HepG2 (cell line): ENCODE measurements around the gene NSD2. TPM values are rescaled to one million over a fixed set of nuclear protein-coding genes. Genes with fewer than 3 reads are reported as not detected.

Experiments
- ATAC-seq: fragments of 200-7000 bp; cut with Tn5 transposase; 3 replicates; pipeline ENCODE4 v1.9.1; 2020; ENCODE audit warnings: mild to moderate bottlenecking, moderate library complexity
- BruUV-seq: library from RNA; stranded (reverse); fragments of 400-500 nt; replicated peaks from 2 replicates; lab custom pipeline; 2021; lab: Mats Ljungman, UMichigan
- CTCF ChIA-PET: fragments of 300-600 bp; formaldehyde crosslinking; extraction: SDS; loops from one replicate; lab custom pipeline; 2021; ENCODE audit warnings: low total read pairs, inconsistent platforms, low intra/inter-chr PET ratio; lab: Yijun Ruan, JAX
- POLR2A ChIA-PET: fragments of 350-600 bp; sonication (Branson Sonifier 250); formaldehyde crosslinking; loops from one replicate; lab custom pipeline; 2020; ENCODE audit warnings: antibody characterized with exemption, inconsistent platforms; lab: Yijun Ruan, JAX
- DNase-seq: peaks from one replicate; pipeline ENCODE4 v3.0.0-alpha.2; 2015; ENCODE audit warnings: low spot score
- FAIRE-seq: peaks from 3 replicates; lab custom pipeline; 2011; peaks lifted over from hg19 to GRCh38; lab: Jason Lieb, UNC
- H2AFZ ChIP-seq: one replicate; pipeline ENCODE4 v1.6.1; 2011; ENCODE audit warnings: low read length, inconsistent platforms
- H3K27ac ChIP-seq: fragments of 300-600 bp; 3 replicates; pipeline ENCODE4 v1.8.0; 2011; ENCODE audit warnings: mixed run types, mild to moderate bottlenecking, mixed read lengths, low read length, inconsistent platforms; ENCODE audit not compliant: insufficient read depth; ENCODE audit errors: extremely low read length
- H3K27me3 ChIP-seq, 2 experiments: fragments of 200-600 bp in 1 of 2; 2 replicates in 1 of 2; 3 replicates in 1 of 2; pipeline versions ENCODE4 v1.6.0 to v1.8.0; 2011; ENCODE audit warnings: low read length in 2 of 2, mild to moderate bottlenecking in 2 of 2, moderate library complexity in 2 of 2, inconsistent platforms in 1 of 2; ENCODE audit not compliant: insufficient read depth in 2 of 2, control insufficient read depth in 1 of 2
- H3K36me3 ChIP-seq, 2 experiments: fragments of 200-600 bp in 1 of 2; replicated peaks in 1 of 2; 2 replicates in 1 of 2; 3 replicates in 1 of 2; pipeline versions ENCODE4 v1.5.1 to v1.8.0; 2011; ENCODE audit warnings: low read length in 2 of 2, inconsistent platforms in 1 of 2; ENCODE audit not compliant: insufficient read depth in 2 of 2, control insufficient read depth in 1 of 2
- H3K4me1 ChIP-seq: 2 replicates; pipeline ENCODE4 v1.5.1; 2012; ENCODE audit warnings: low read length, inconsistent platforms; ENCODE audit not compliant: insufficient read depth
- H3K4me2 ChIP-seq: 2 replicates; pipeline ENCODE4 v1.6.0; 2011; ENCODE audit warnings: low read depth, low read length, inconsistent platforms
- H3K4me3 ChIP-seq, 3 experiments: fragments of 200-600 bp in 1 of 3; sonication (generic), shearing (Covaris generic) in 1 of 3; replicated peaks in 1 of 3; 2 replicates each; pipeline ENCODE4 v1.5.1; 2011 to 2016; ENCODE audit warnings: low read length in 3 of 3, inconsistent platforms in 2 of 3, low read depth in 2 of 3, mild to moderate bottlenecking in 2 of 3, control low read depth in 1 of 3, mixed read lengths in 1 of 3; ENCODE audit not compliant: insufficient read depth in 1 of 3
- H3K79me2 ChIP-seq: one replicate; pipeline ENCODE4 v1.6.1; 2011; ENCODE audit warnings: low read length, inconsistent platforms; ENCODE audit not compliant: insufficient read depth
- H3K9ac ChIP-seq: 2 replicates; pipeline ENCODE4 v1.6.0; 2011; ENCODE audit warnings: mild to moderate bottlenecking, low read depth, low read length, inconsistent platforms; ENCODE audit not compliant: insufficient read depth
- H3K9me3 ChIP-seq: 2 replicates; pipeline ENCODE4 v1.5.1; 2012; ENCODE audit warnings: mild to moderate bottlenecking, low read length
- H4K20me1 ChIP-seq: 2 replicates; pipeline ENCODE4 v1.6.0; 2011; ENCODE audit warnings: inconsistent platforms, mild to moderate bottlenecking, low read length, moderate library complexity; ENCODE audit not compliant: insufficient read depth
- AGO2 ChIP-seq: fragments of 200-400 bp; formaldehyde crosslinking; optimal IDR thresholded peaks from 2 replicates; pipeline ENCODE3; 2017; ENCODE audit warnings: mild to moderate bottlenecking, low read depth, low read length, moderate library complexity
- RBM22 ChIP-seq: fragments of 200-400 bp; formaldehyde crosslinking; optimal IDR thresholded peaks from 2 replicates; pipeline ENCODE3; 2017; ENCODE audit warnings: mild to moderate bottlenecking, low read length, moderate library complexity
- STAG1 ChIP-seq: sonication (generic); formaldehyde crosslinking; IDR thresholded peaks from 2 replicates; pipeline ENCODE4 v1.4.0; 2020; ENCODE audit warnings: missing genetic modification reagents
- ZNF547 ChIP-seq: sonication (generic); formaldehyde crosslinking; IDR thresholded peaks from 2 replicates; pipeline ENCODE4 v1.5.1; 2020; ENCODE audit warnings: mild to moderate bottlenecking, missing genetic modification reagents
- WGBS: methylation state at CpG from one replicate; pipeline ENCODE4 v1.1.6; 2017; ENCODE audit warnings: low lambda C conversion rate; 5-methylcytosine and 5-hydroxymethylcytosine counted together
- in situ Hi-C: cut with HindIII; loops from 2 replicates; pipeline ENCODE4 v1.10.0; 2017; ENCODE audit warnings: low pct_unique_long_range_greater_than_20kb; ENCODE audit not compliant: extremely low pct_ligation_motif_present
- intact Hi-C: fragments of 100-400 bp; cut with micrococcal nuclease; formaldehyde crosslinking; loops from one replicate; pipeline ENCODE4 v1.10.0; 2022; ENCODE audit not compliant: unreplicated experiment
- polyA plus RNA-seq, 8 experiments: library from polyadenylated mRNA; depleted of rRNA in 3 of 8; stranded (reverse) in 7 of 8; unstranded in 1 of 8; fragments of >200 nt; fragmentation: Illumina TruSeq in 4 of 8; extraction: Trizol in 4 of 8; gene quantifications; 2 replicates each; pipeline versions ENCODE4 v1.2.1 to v1.2.3, GENCODE V29; 2011 to 2016; ENCODE audit warnings: low read depth in 4 of 8, missing spikeins in 1 of 8, mixed read lengths in 1 of 8; ENCODE audit not compliant: insufficient read depth in 1 of 8
- total RNA-seq, 5 experiments: library from RNA; depleted of rRNA; stranded (reverse); fragments of >200 nt; fragmentation: Illumina TruSeq; extraction: Trizol; gene quantifications; 2 replicates each; pipeline ENCODE4 v1.2.3, GENCODE V29; 2016; ENCODE audit warnings: low read depth in 1 of 5
- TF ChIP-seq, protein P1 (sequence below): sonication (generic); formaldehyde crosslinking; IDR thresholded peaks from 2 replicates; pipeline ENCODE4 v1.4.0; 2020; ENCODE audit warnings: missing genetic modification reagents, low read depth, mild to moderate bottlenecking, borderline replicate concordance

NSD2 gene
- total and polyA plus RNA-seq, 2 of the 13 experiments (the other 11 are each of a cell fraction or from before 2014, with no cell fraction given), result 22.0 to 65.9 TPM

DNA sequence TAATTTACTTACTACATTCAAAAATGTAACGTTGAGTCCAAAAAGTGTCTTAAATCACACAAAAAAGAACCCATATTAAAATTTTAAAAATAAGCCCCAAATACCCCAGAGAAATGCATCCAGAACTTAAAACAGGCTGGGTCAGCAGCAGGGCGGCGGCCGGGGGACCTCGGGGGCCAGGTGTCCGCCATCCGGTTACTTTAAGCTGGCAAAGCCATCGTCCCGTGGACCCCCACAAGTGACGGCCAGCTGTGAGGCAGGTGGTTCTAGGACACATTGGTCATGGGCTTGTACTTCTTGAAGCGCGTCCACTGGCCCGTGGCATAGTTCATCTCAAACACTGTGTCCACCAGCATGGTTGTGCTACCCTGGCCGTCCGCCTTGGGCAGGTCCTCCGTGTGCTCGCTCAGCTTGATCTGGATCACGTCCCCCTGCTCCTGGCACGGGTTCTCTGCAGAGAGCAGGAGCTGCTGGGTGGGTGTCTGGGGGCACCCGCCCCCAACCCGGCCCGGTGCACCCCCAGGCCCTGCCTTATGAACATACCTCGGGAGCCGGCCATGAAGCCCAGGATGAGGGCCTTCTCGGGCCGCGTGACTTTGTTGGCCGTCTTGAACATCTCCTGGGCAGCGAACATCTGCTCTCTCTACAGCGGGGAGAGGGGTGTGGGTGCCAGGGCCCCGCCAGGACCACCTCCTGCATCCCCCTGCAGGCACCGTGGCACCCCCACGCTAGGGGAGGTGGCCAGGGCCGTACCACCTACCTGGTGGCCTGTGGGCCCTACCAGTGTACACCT is 112.1 kb downstream of the NSD2 start:
- Histone ChIP-seq H3K27ac (no peak overlapping the region), H2AFZ (no peak overlapping the region), H3K9ac (no peak overlapping the region), H4K20me1 (peaks cover 6% of the 10 kb centered on the region; the same call in 1 of the 2 replicates), H3K27me3 (no peaks in the 10 kb centered on the region), H3K79me2 (no peaks in the 10 kb centered on the region), H3K4me1 (no peaks in the 10 kb centered on the region), H3K4me3 (no peak overlapping the region), H3K4me2 (no peak overlapping the region), H3K36me3 (peaks cover 35 to 79% of the 10 kb centered on the region in 2 experiments; a peak in 4 of 5 replicates), H3K9me3 (no peaks in the 10 kb centered on the region)
- 98% methylated on average over 18 of the region's 34 CpGs for WGBS
- in situ Hi-C loops, result no loop called here
- no peak for TF ChIP-seq STAG1 (CRISPR knock-in tag)
- TF ChIP-seq AGO2, result peak; percentile 60
- TF ChIP-seq RBM22, result peak; percentile 1
- TF ChIP-seq, protein P1, sequence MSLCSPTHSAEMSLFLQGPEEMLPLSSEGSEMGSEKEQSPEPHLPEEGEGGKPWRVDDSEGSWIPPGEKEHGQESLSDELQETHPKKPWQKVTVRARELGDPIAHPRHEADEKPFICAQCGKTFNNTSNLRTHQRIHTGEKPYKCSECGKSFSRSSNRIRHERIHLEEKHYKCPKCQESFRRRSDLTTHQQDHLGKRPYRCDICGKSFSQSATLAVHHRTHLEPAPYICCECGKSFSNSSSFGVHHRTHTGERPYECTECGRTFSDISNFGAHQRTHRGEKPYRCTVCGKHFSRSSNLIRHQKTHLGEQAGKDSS (CRISPR knock-in tag), result no peak
- TSS peak; percentile 37 for BruUV-seq
- ATAC-seq (peak; percentile 4; the same call in 1 of the 3 replicates), DNase-seq (no peak), FAIRE-seq (no peak)
- ChIA-PET CTCF (no interaction called here), POLR2A (no interaction called here)
- intact Hi-C loops, result no loop called here

- no peak for FAIRE-seq
- H3K36me3 ChIP-seq, result peaks cover 34 to 77% of the 10 kb centered on the region in 2 experiments; a peak in 4 of 5 replicates
- no peak for ATAC-seq
- no peaks in the 10 kb centered on the region for H3K4me1 ChIP-seq
- no peak for DNase-seq
- intact Hi-C loops (no loop called here), in situ Hi-C loops (no loop called here)
- peaks cover 6% of the 10 kb centered on the region; the same call in 1 of the 2 replicates for H4K20me1 ChIP-seq
- no peak overlapping the region for H2AFZ ChIP-seq
- H3K4me3 ChIP-seq, result no peak overlapping the region
- H3K9me3 ChIP-seq, result no peaks in the 10 kb centered on the region
- no peak overlapping the region for H3K9ac ChIP-seq
- no peaks in the 10 kb centered on the region for H3K79me2 ChIP-seq
- no peaks in the 10 kb centered on the region for H3K27me3 ChIP-seq
- no TSS peak for BruUV-seq
- H3K4me2 ChIP-seq, result no peak overlapping the region
- WGBS, result over 99% methylated on average over 17 of the region's 21 CpGs
- POLR2A ChIA-PET, result no interaction called here
- CTCF ChIA-PET, result no interaction called here
- no peak overlapping the region for H3K27ac ChIP-seq
- TF ChIP-seq ZNF547 (CRISPR knock-in tag) (no peak), AGO2 (peak; percentile 17)
These were observed 112.7 kb downstream of the NSD2 start for GRCh38 chr4:1983846-1984405.
